Activated effector memory CD4-positive, alpha-beta T cell treated with anti-CD3 and anti-CD28 coated beads, Interleukin-2, amount 50 U/mL, for 16 hours (primary cell): Measurements from ENCODE around the gene LMO1.

ENCODE experiments used
- DNase-seq: peaks from one replicate; pipeline ENCODE4 v3.0.0-alpha.2; 2020

The LMO1 gene

GRCh38 chr11:8263109-8263768 is 439 bp downstream of the LMO1 start:
- DNase-seq = peak; percentile 61

- peak; percentile 66 for DNase-seq
These were observed 1.0 kb downstream of the LMO1 start for GRCh38 chr11:8262552-8263108.

GRCh38 chr11:8261921-8262551 is 1.6 kb downstream of the LMO1 start:
- DNase-seq = no peak

- peak; percentile 46 for DNase-seq
These were observed 2.4 kb downstream of the LMO1 start for GRCh38 chr11:8261291-8261690.

- DNase-seq = peak; percentile 37
These were observed 3.3 kb downstream of the LMO1 start for GRCh38 chr11:8260202-8260966.

- DNase-seq = peak; percentile 41
These were observed 4.2 kb downstream of the LMO1 start for GRCh38 chr11:8259306-8259959.

GRCh38 chr11:8258784-8259183 is 4.9 kb downstream of the LMO1 start:
- no peak for DNase-seq

- DNase-seq = peak; percentile 25
These were observed 5.4 kb downstream of the LMO1 start for GRCh38 chr11:8258289-8258688.

- peak; percentile 21 for DNase-seq
These were observed 6.5 kb downstream of the LMO1 start for GRCh38 chr11:8257003-8257664.

- DNase-seq = peak; percentile 34
These were observed 7.2 kb downstream of the LMO1 start for GRCh38 chr11:8256271-8257002.

GRCh38 chr11:8253566-8253965 is 10.1 kb downstream of the LMO1 start:
- peak; percentile 27 for DNase-seq

- DNase-seq = peak; percentile 30
These were observed 10.7 kb downstream of the LMO1 start for GRCh38 chr11:8252946-8253345.

GRCh38 chr11:8252388-8252787 is 11.3 kb downstream of the LMO1 start:
- DNase-seq = peak; percentile 45

GRCh38 chr11:8251616-8252295 is 11.9 kb downstream of the LMO1 start:
- peak; percentile 45 for DNase-seq

GRCh38 chr11:8250981-8251615 is 12.6 kb downstream of the LMO1 start:
- DNase-seq = peak; percentile 46

GRCh38 chr11:8250434-8250833 is 13.2 kb downstream of the LMO1 start:
- DNase-seq = peak; percentile 55

- DNase-seq = no peak
These were observed 14.2 kb downstream of the LMO1 start for GRCh38 chr11:8249482-8249881.

GRCh38 chr11:8248786-8249185 is 14.9 kb downstream of the LMO1 start:
- DNase-seq = peak; percentile 46

- no peak for DNase-seq
These were observed 16.4 kb downstream of the LMO1 start for GRCh38 chr11:8247312-8247711.

GRCh38 chr11:8243458-8243857 is 20.2 kb downstream of the LMO1 start:
- DNase-seq = no peak
